Measurements from ENCODE around the gene PCDHGA11.

DNA sequence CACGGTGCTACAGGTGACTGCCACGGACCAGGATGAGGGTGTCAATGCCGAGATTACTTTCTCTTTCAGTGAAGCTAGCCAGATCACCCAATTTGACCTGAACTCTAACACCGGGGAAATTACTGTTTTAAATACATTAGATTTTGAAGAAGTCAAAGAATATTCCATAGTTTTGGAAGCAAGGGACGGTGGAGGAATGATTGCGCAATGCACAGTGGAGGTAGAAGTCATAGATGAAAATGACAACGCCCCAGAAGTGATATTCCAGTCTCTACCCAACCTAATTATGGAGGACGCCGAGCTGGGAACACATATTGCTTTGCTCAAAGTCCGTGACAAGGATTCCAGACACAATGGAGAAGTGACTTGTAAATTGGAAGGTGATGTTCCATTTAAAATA, 32.2 kb upstream of the PCDHGA11 start:
- TF ChIP-seq, protein P1, sequence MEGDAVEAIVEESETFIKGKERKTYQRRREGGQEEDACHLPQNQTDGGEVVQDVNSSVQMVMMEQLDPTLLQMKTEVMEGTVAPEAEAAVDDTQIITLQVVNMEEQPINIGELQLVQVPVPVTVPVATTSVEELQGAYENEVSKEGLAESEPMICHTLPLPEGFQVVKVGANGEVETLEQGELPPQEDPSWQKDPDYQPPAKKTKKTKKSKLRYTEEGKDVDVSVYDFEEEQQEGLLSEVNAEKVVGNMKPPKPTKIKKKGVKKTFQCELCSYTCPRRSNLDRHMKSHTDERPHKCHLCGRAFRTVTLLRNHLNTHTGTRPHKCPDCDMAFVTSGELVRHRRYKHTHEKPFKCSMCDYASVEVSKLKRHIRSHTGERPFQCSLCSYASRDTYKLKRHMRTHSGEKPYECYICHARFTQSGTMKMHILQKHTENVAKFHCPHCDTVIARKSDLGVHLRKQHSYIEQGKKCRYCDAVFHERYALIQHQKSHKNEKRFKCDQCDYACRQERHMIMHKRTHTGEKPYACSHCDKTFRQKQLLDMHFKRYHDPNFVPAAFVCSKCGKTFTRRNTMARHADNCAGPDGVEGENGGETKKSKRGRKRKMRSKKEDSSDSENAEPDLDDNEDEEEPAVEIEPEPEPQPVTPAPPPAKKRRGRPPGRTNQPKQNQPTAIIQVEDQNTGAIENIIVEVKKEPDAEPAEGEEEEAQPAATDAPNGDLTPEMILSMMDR (IDR thresholded peaks at IDR 0.05; ENCODE audit: insufficient read depth, low read length), result no peak
- TF ChIP-seq POLR2AphosphoS5 (IDR thresholded peaks at IDR 0.05; ENCODE audit: low read depth) (no peak), GABPA (IDR thresholded peaks at IDR 0.05; ENCODE audit: low read depth) (no peak)
- TF ChIP-seq, protein P2, sequence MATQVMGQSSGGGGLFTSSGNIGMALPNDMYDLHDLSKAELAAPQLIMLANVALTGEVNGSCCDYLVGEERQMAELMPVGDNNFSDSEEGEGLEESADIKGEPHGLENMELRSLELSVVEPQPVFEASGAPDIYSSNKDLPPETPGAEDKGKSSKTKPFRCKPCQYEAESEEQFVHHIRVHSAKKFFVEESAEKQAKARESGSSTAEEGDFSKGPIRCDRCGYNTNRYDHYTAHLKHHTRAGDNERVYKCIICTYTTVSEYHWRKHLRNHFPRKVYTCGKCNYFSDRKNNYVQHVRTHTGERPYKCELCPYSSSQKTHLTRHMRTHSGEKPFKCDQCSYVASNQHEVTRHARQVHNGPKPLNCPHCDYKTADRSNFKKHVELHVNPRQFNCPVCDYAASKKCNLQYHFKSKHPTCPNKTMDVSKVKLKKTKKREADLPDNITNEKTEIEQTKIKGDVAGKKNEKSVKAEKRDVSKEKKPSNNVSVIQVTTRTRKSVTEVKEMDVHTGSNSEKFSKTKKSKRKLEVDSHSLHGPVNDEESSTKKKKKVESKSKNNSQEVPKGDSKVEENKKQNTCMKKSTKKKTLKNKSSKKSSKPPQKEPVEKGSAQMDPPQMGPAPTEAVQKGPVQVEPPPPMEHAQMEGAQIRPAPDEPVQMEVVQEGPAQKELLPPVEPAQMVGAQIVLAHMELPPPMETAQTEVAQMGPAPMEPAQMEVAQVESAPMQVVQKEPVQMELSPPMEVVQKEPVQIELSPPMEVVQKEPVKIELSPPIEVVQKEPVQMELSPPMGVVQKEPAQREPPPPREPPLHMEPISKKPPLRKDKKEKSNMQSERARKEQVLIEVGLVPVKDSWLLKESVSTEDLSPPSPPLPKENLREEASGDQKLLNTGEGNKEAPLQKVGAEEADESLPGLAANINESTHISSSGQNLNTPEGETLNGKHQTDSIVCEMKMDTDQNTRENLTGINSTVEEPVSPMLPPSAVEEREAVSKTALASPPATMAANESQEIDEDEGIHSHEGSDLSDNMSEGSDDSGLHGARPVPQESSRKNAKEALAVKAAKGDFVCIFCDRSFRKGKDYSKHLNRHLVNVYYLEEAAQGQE (IDR thresholded peaks at IDR 0.05; ENCODE audit: insufficient replicate concordance, low read depth), result no peak

Data from HL-60 (cell line).